WTC11 (cell line): ENCODE results near the gene CRACDL.

Experiments used
- KAT7 ChIP-seq: sonication (generic); formaldehyde crosslinking; IDR thresholded peaks from 2 replicates; pipeline ENCODE4 v1.8.1; 2023; ENCODE audit warnings: missing genetic modification reagents, mild to moderate bottlenecking, borderline replicate concordance
- SMAD3 ChIP-seq: sonication (generic); formaldehyde crosslinking; IDR thresholded peaks from 2 replicates; pipeline ENCODE4 v1.8.0; 2022; ENCODE audit warnings: missing genetic modification reagents, mild to moderate bottlenecking, borderline replicate concordance
- TEAD1 ChIP-seq: sonication (generic); formaldehyde crosslinking; IDR thresholded peaks from 2 replicates; pipeline ENCODE4 v1.8.0; 2022; ENCODE audit warnings: mild to moderate bottlenecking, missing genetic modification reagents
- ZNF121 ChIP-seq: sonication (generic); formaldehyde crosslinking; IDR thresholded peaks from 2 replicates; pipeline ENCODE4 v1.8.0; 2023; ENCODE audit warnings: missing genetic modification reagents
- TF ChIP-seq, protein P1 (sequence below): fragments of 200-600 bp; IDR thresholded peaks from 2 replicates; pipeline ENCODE4 v1.8.0; 2022; ENCODE audit warnings: antibody characterized with exemption
- TF ChIP-seq, protein P2 (sequence below): sonication (generic); formaldehyde crosslinking; IDR thresholded peaks from 2 replicates; pipeline ENCODE4 v1.8.1; 2023; ENCODE audit warnings: mild to moderate bottlenecking, missing genetic modification reagents, moderate library complexity

DNA sequence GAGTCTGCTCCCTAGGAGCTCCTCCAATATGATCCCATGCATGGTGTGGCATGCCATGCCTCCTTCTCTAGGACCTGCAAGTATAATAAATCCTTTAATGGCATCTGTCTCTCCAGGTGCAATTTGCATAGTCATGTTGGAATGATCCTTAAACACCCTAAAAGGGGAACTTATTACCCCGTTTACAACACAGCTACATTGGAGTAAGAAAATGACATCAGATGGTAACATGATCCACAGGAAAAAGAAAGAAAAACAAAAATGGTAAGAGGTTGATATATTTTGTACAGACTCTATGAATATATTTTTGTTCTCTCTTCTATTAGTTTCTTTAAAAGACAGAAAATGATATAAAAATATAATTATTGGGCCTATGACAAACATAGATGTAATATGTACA, 79.0 kb downstream of the CRACDL start:
- TF ChIP-seq, protein P1, sequence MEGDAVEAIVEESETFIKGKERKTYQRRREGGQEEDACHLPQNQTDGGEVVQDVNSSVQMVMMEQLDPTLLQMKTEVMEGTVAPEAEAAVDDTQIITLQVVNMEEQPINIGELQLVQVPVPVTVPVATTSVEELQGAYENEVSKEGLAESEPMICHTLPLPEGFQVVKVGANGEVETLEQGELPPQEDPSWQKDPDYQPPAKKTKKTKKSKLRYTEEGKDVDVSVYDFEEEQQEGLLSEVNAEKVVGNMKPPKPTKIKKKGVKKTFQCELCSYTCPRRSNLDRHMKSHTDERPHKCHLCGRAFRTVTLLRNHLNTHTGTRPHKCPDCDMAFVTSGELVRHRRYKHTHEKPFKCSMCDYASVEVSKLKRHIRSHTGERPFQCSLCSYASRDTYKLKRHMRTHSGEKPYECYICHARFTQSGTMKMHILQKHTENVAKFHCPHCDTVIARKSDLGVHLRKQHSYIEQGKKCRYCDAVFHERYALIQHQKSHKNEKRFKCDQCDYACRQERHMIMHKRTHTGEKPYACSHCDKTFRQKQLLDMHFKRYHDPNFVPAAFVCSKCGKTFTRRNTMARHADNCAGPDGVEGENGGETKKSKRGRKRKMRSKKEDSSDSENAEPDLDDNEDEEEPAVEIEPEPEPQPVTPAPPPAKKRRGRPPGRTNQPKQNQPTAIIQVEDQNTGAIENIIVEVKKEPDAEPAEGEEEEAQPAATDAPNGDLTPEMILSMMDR, result no peak
- TF ChIP-seq TEAD1 (no peak), ZNF121 (no peak), KAT7 (CRISPR knock-in tag) (no peak), SMAD3 (CRISPR knock-in tag) (no peak)
- TF ChIP-seq, protein P2, sequence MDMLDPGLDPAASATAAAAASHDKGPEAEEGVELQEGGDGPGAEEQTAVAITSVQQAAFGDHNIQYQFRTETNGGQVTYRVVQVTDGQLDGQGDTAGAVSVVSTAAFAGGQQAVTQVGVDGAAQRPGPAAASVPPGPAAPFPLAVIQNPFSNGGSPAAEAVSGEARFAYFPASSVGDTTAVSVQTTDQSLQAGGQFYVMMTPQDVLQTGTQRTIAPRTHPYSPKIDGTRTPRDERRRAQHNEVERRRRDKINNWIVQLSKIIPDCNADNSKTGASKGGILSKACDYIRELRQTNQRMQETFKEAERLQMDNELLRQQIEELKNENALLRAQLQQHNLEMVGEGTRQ (CRISPR knock-in tag), result no peak
